GM12891 (cell line): ENCODE data around the gene ABCB4.

ENCODE experiments used
- POLR2A ChIP-seq: IDR thresholded peaks from 2 replicates; pipeline ENCODE4 v1.6.1; 2011; ENCODE audit warnings: low read depth, low read length, control low read depth
- POLR2AphosphoS5 ChIP-seq: IDR thresholded peaks from 2 replicates; pipeline ENCODE4 v1.6.1; 2011; ENCODE audit warnings: low read depth, low read length, control low read depth
- POU2F2 ChIP-seq: IDR thresholded peaks from 2 replicates; pipeline ENCODE4 v1.6.1; 2011; ENCODE audit warnings: low read depth, mild to moderate bottlenecking, control low read depth, low read length, moderate library complexity
- TAF1 ChIP-seq: IDR thresholded peaks from 2 replicates; pipeline ENCODE4 v1.6.1; 2011; ENCODE audit warnings: low read depth, low read length, control low read depth

DNA sequence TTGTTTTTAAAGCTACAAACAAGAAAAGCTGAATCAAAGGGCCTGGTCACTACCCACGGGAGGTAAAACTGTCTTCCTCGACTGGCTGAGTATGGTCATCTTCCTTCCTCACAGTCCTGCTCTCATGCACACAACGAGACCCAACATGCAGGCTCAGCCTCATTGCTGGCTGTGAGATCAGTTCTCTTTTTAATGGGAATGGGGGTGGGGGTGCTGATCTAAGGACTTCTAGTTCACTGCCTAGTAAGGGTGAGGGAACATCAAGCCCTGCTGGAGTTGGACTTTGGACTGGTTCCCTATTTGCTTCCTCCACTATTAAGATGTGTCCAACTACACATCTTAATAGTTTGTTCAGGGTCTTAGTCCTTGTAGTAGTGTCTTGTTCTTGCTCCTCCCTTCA lies 48.2 kb downstream of the ABCB4 start:
- TF ChIP-seq POLR2A, result no peak
- TF ChIP-seq TAF1, result no peak
- no peak for TF ChIP-seq POLR2AphosphoS5
- no peak for TF ChIP-seq POU2F2
